ENCODE measurements around the gene KLF16. TPM values are rescaled to one million over a fixed set of nuclear protein-coding genes. Genes with fewer than 3 reads are reported as not detected.

Gene KLF16
- polyA plus RNA-seq, 3 donors, result 0.51 to 23.3 (median 0.67) TPM

- no peak for TF ChIP-seq CTCF (IDR thresholded peaks at IDR 0.05)
- Mint-ChIP-seq H3K4me1 (peaks cover 50% of the 10 kb centered on the region), H3K36me3 (no peaks in the 10 kb centered on the region), H3K4me3 (no peak overlapping the region), H3K27ac (peak overlapping the region; percentile 99 to 100 (median 99)), H3K9me3 (no peaks in the 10 kb centered on the region), H3K27me3 (ENCODE audit: low read depth in 3 of 3) (peaks cover 0 to 2% (median 0%) of the 10 kb centered on the region in 3 donors)
- H3K9me3 ChIP-seq (replicated peaks in 1 of 2; ENCODE audit: control insufficient read depth in 1 of 2, insufficient read depth in 1 of 2, low read length in 2 of 2), result no peaks in the 10 kb centered on the region
- no peaks in the 10 kb centered on the region for H3K36me3 ChIP-seq (replicated peaks in 1 of 2; ENCODE audit: control insufficient read depth in 1 of 2, insufficient read depth in 2 of 2, low read length in 2 of 2)
- H2AFZ ChIP-seq (ENCODE audit: insufficient read depth, low read depth, low read length, poor library complexity, severe bottlenecking), result no peak overlapping the region
- H4K20me1 ChIP-seq (ENCODE audit: insufficient read depth, low read length), result peaks cover 10% of the 10 kb centered on the region
- no peak overlapping the region for H3K4me2 ChIP-seq (replicated peaks; ENCODE audit: extremely low read depth, low read length, poor library complexity, severe bottlenecking)
- 84% methylated on average over 4 of the region's 6 CpGs for WGBS (ENCODE audit: insufficient coverage)
- no peak overlapping the region for H3K9ac ChIP-seq (ENCODE audit: insufficient read depth, low read length, poor library complexity, severe bottlenecking)
- no peaks in the 10 kb centered on the region for H3K27me3 ChIP-seq (ENCODE audit: control insufficient read depth in 2 of 2, insufficient read depth in 2 of 2, low read length in 2 of 2)
- no peak overlapping the region for H3K4me3 ChIP-seq (replicated peaks in 1 of 3; ENCODE audit: low read depth in 2 of 3, low read length in 3 of 3)
- peaks cover 24% of the 10 kb centered on the region for H3K79me2 ChIP-seq (ENCODE audit: insufficient read depth, low read length)
- intact Hi-C loops (cut with micrococcal nuclease), result loop anchor here in 1 of 2 donors (5.0 kb wide), 1 partner anchor 189 kb away; no protein-coding TSS in a partner anchor
- no peak for DNase-seq
- H3K27ac ChIP-seq (ENCODE audit: low read depth in 1 of 2, low read length in 2 of 2), result peak overlapping the region; percentile 96 to 99
- H3K4me1 ChIP-seq (ENCODE audit: control insufficient read depth in 1 of 2, insufficient read depth in 2 of 2, low read length in 2 of 2), result peaks cover 56 to 70% of the 10 kb centered on the region in 2 donors
These were observed 39.5 kb upstream of the KLF16 start for GRCh38 chr19:1902923-1903322.

DNA sequence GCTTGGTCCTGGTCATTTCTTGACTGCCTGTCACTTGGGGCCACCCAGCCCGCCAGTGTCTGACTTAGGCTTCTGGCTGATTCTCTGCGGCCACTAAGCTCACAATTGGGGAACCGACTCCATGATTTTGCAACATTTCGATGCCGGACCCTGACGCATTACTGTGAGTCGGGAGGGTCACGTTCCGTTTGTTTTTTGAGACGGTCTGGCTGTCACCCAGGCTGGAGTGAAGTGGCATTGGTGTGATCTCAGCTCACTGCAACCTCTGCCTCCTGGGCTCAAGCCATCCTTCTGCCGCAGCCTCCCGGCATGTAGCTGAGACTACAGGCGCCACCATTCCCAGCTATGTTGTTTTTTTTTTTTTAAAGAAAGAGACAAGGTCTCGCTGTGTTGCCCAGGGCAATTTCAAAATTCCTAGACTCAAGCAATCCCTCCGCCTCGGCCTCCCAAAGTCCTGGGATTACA is 38.6 kb upstream of the KLF16 start:
- Histone ChIP-seq H3K79me2 (ENCODE audit: insufficient read depth, low read length) (peaks cover 15% of the 10 kb centered on the region), H3K9ac (ENCODE audit: insufficient read depth, low read length, poor library complexity, severe bottlenecking) (peak overlapping the region; percentile 77), H2AFZ (ENCODE audit: insufficient read depth, low read depth, low read length, poor library complexity, severe bottlenecking) (no peak overlapping the region), H3K27ac (ENCODE audit: low read depth in 1 of 2, low read length in 2 of 2) (peak overlapping the region; percentile 96 to 99), H3K4me2 (replicated peaks; ENCODE audit: extremely low read depth, low read length, poor library complexity, severe bottlenecking) (peak overlapping the region; percentile 29), H3K4me1 (ENCODE audit: control insufficient read depth in 1 of 2, insufficient read depth in 2 of 2, low read length in 2 of 2) (peaks cover 65 to 79% of the 10 kb centered on the region in 2 donors), H3K36me3 (replicated peaks in 1 of 2; ENCODE audit: control insufficient read depth in 1 of 2, insufficient read depth in 2 of 2, low read length in 2 of 2) (no peaks in the 10 kb centered on the region), H3K4me3 (replicated peaks in 1 of 3; ENCODE audit: low read depth in 2 of 3, low read length in 3 of 3) (peak overlapping the region in 1 of 3 experiments; percentile 13), H3K9me3 (replicated peaks in 1 of 2; ENCODE audit: control insufficient read depth in 1 of 2, insufficient read depth in 1 of 2, low read length in 2 of 2) (no peaks in the 10 kb centered on the region), H4K20me1 (ENCODE audit: insufficient read depth, low read length) (peaks cover under 1% of the 10 kb centered on the region), H3K27me3 (ENCODE audit: control insufficient read depth in 2 of 2, insufficient read depth in 2 of 2, low read length in 2 of 2) (no peaks in the 10 kb centered on the region)
- Mint-ChIP-seq H3K4me1 (peaks cover 58% of the 10 kb centered on the region), H3K36me3 (no peaks in the 10 kb centered on the region), H3K27ac (peak overlapping the region; percentile 99 to 100 (median 99)), H3K4me3 (peak overlapping the region; percentile 48 to 63), H3K27me3 (ENCODE audit: low read depth in 3 of 3) (peaks cover 0 to 2% (median 0%) of the 10 kb centered on the region in 3 donors), H3K9me3 (no peaks in the 10 kb centered on the region)
- peak; percentile 97 to 99 (median 98) for DNase-seq
- WGBS (ENCODE audit: insufficient coverage), result 9% methylated on average over 9 of the region's 16 CpGs
- TF ChIP-seq CTCF (IDR thresholded peaks at IDR 0.05), result no peak
- intact Hi-C loops (cut with micrococcal nuclease), result loop anchor here in 1 of 2 donors (5.0 kb wide), 1 partner anchor 190 kb away; no protein-coding TSS in a partner anchor
